NCI-H524 treated with DMSO at 0.1 percent for 48 hours (cell line): ENCODE measurements around the gene MIER1.
"Not testable (repeated sequence)": the region's sequence is repeated elsewhere in the genome, so short reads cannot be mapped to it uniquely, and the experiment has no call there.

ENCODE experiments used
- DNase-seq: peaks from one replicate; lab custom pipeline; 2025; lab: John Stamatoyannopoulos, UW

The MIER1 gene

DNA sequence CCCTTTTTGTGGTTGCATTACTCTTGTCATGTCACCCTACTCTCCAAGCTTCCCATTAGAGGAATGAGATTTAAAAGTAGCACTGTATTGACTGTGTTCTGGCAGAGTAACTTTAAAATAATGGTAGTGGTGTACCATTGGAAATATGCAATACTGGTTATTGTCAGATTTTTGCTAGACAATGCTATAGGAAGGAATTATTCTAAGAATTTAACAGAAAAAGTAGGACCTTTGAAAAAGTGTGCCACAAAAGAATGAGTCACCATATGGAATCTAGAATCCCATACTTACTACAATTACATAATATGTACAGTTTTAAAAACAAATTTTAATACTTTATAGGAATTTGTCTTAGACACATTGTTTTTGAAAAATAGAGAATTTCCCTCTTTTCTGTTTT, 13.8 kb downstream of the MIER1 start:
- no peak for DNase-seq

- DNase-seq: no peak
These were observed 16.2 kb downstream of the MIER1 start for GRCh38 chr1:66940981-66941380.

GRCh38 chr1:66943361-66943969, 18.7 kb downstream of the MIER1 start:
- peak; percentile 27 for DNase-seq

DNA sequence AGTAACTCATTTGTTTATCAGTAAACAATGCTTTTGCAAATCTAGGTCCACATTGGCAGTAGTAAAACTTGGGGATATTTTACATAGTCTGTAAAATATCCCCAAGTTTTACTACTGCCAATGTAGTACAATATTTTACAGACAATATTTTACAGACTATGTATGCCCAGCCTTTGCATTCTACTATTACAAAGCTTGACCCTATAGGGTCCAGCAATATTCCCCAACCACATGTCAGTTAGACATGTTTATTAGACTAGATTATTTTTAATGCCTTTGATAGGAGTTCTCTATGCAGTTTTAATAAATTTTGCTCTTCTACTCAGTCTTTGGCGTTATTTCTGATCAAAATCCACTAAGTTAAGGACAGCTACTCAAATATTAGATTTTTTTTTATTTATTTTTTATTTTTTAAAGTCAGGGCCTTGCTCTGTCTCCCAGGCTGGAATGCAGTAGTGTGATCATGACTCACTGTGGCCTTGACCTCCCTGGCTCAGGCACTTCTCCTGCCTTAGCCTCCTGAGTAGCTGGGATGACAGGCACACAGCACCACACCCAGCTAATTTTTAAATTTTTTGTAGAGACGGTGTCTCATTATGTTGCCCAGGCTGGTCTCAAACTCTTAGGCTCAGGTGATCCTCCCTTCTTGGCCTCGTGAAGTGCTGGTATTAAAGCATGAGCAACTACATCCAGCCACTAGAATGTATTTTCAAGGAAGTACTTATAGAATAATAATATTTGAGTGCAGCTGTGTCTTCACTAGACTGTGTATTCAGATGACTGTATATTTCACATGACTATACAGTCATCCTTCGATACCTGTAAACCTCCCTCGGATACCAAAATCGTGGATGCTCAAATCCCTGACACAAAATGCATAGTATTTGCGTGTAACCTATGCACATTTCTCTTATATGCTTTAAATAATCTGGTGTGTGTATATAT, 19.8 kb downstream of the MIER1 start:
- no peak for DNase-seq

DNA sequence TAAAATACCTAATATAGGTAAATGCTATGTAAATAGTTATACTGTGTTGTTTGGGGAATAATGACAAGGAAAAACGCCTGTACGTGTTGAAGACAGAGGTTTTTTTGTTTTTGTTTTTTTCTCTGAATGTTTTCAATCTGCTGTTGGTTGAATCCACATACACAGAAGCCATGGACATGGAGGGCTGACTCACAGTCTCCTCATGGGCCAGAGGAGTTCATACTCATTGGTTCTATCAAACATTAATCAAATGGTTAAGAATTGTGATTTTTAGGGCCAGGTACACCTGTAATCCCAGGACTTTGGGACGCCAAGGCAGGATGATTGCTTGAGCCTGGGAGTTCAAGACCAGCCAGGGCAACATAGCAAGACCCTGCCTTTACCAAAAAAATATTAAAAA, 20.5 kb downstream of the MIER1 start:
- no peak for DNase-seq

- no peak for DNase-seq
These were observed 22.5 kb downstream of the MIER1 start for GRCh38 chr1:66947267-66947666.

GRCh38 chr1:66951513-66951912, 26.7 kb downstream of the MIER1 start:
- no peak for DNase-seq

GRCh38 chr1:66954208-66954607, 29.4 kb downstream of the MIER1 start:
- DNase-seq: no peak

GRCh38 chr1:66957938-66958337, 33.1 kb downstream of the MIER1 start:
- DNase-seq: no peak

GRCh38 chr1:66966188-66966873, 41.5 kb downstream of the MIER1 start:
- DNase-seq: not testable (repeated sequence)

DNA sequence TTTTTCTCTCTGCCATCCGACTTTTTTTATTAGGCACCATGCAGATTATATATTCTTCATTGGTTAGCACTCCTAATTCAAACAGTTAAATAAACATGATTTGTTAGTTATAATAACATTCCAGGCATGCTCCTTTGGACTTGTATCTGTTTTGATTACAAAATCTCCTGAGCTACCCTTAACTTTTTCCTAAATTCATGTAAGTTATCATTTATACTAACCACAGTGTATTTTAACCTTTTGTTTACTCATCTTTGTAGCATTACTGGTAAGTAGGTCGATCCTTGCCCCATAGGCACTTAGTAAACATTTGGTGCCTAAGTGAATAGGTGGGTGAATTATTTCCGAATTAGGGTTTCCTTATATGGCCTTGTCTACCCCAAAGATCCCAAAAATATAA, 43.8 kb downstream of the MIER1 start:
- DNase-seq: no peak

DNA sequence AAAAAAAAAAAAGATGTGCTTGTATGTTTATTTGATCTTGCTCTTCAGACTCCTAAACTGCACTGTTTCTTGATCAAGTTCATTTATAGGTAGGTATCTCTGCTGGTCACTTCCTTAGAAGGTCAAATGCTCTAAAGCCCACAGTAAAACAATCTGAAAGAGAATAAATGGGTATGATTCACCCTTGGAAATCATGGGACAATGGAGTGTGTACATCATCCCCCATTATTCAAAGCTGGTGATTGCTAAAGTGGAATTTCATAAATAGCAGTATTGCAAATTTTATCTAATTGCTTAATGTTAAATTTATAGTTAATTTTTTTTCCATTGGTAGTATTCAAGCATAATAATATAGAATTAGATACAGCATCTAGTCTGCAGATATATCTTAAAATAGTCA, 53.4 kb downstream of the MIER1 start:
- DNase-seq: no peak

GRCh38 chr1:66979621-66980020, 54.8 kb downstream of the MIER1 start:
- DNase-seq: not testable (repeated sequence)

DNA sequence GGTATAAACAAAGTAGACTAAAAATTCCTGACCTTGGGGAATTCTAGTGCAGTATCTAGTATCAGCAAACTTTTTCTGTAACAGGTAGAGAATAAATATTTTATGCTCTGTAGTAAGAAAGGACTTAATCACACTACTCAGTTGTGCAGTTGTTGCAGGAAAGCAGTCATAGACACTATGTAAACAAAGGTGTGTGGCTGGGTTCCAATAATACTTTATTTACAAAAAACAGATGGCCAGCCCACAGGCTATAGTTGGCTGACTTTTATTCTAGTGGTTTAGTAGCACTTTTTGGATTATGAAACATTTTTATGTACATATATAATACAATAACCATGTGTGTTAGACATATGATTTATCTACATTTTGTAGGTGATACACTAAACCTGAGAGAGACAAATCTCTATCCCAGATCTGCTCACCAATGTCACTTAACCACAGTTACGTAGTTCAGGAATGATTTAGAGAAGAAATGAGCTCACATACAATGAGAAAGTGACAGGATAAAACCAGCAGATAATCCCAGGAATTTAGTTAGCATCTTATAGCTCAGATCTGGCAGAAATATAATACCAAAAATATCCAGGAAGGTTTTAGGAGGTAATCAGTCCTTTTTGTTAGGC, 56.1 kb downstream of the MIER1 start:
- no peak for DNase-seq

DNA sequence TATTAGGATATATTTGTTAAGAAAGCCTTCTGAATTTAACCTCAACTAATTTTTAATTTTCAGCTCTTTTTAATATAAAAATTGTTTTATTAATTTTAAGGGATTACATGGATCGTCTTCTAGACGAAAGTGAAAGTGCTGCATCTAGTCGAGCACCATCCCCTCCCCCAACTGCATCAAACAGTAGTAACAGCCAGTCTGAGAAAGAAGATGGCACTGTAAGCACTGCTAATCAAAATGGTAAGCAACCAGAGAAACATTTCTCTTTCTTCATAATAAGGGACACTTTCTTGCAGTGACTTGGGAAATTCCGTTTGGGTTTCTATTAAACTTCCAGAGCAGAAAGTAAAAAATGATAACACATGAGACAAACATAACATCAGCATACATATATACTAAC, 56.9 kb downstream of the MIER1 start:
- no peak for DNase-seq

DNA sequence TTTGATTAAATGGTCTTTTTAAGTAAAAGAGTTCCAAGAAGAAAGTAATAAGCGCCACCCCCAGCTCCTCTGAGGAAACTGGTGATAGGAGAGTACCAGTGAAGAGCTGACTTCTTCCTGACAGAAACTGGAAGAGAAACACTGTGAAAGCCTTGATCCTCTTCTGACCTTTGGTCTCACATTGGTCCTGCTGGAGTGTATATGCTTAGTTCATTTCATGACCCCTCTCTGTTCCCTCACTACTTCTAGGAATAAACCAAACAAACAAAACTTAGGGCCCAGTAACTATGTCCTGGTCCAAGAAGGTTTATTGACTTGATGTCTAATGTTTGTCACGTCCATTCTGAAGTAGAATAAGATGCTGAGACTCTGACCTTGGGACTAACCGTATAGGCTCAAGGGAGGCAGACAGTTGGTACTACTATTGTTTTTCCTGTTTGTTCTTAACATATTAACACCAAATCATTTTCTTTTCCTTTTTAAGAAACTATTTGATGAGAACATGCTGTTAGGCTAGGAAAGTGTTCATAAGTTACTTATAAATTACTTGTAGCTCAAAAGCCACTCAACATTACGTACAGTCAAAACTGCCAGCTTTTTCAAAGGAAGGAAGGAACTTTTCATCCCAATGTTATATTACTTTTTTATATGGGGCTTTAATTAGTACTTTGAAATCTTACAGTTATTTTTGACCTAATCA, 57.9 kb downstream of the MIER1 start:
- no peak for DNase-seq

DNA sequence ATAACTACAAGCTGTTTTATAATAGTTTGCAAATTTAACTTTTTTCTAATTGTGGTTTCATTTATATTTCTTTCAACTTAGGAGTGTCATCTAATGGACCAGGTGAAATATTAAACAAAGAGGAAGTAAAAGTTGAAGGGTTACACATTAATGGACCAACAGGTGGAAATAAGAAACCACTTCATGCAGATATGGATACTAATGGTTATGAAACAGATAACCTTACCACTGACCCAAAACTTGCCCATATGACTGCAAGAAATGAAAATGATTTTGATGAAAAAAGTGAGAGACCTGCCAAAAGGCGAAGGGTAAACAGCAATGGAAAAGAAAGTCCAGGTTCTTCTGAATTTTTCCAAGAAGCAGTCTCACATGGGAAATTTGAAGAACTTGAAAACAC, 59.7 kb downstream of the MIER1 start:
- DNase-seq: no peak

DNA sequence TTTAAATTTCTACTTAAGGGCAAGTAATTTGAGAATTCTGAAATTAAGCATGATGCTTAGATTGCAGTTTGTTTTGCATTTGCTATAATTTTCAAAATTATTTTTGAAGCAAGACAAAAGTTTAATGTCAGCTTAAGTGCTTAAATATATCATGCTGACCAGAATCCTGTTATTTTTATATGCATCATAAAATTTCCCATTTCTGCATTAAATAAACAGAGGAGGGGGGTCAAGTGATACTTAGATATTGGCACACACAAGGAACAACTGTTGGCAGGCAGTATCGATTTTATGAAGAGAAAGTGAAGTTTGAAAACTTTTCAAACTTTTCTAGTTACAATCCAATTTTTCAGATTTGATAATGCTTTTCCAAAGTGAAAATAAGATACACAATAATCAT, 61.0 kb downstream of the MIER1 start:
- DNase-seq: no peak

GRCh38 chr1:66993076-66993475, 68.3 kb downstream of the MIER1 start:
- no peak for DNase-seq

GRCh38 chr1:66996018-66996682, 71.4 kb downstream of the MIER1 start:
- DNase-seq: no peak

DNA sequence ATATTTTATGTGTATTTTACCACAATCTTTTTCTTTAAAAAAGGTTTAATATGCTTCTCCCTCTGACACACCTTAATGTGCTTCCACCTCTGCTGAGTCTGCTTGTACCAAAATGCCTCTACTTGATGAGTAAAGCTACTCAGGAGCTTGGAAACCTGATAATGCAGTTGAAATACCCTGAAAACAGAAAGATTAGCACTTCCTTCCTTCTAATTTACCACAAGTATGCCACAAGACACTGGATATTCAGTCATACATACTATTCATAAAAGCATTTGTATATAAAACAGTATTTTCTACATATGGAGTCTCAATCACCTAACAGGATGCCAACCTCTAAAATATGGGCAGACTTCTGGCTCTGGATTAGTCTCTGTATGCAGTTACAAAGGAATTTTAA, 74.2 kb downstream of the MIER1 start:
- no peak for DNase-seq
